NK-92 treated with Interleukin-12 subunit alpha and Interleukin-12 subunit beta, amount 100 ng/mL, for 24 hours (cell line): ENCODE results near the gene SYNGR1.

ENCODE experiments used
- DNase-seq: peaks from one replicate; lab custom pipeline; 2025; lab: John Stamatoyannopoulos, UW

SYNGR1 gene

DNA sequence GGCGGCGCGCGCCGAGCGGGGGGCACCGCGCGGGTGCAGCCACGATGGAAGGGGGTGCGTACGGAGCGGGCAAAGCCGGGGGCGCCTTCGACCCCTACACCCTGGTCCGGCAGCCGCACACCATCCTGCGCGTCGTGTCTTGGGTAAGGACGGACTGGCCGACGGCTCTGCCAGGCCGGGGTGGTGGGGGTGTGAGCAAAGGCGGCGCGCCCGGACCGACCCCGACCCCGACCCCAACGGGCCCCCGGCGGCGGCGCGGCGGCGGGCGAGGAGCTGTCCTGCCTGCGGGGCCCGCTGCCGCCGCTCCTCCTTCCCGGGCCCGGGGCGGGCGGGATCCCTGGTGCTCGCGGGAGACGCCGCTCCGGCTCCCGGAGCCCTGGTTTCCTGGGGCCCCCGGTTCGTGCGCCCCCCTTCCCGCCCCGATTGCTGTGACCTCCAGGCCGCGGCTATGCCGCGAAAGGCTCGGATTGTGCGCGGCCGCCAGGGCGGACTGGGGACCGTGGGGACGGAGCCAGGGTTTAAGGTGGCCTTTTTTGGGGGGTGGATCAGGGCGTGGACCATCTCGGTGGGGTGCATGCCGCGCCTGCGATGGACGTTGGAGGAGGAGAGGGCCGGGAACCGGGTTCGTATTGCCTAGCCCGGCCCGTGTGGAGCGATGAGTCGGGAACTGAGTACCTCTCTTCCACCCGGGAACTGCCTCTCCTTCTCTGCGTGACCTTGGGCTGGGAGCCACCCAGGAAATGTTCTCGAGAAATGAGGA is at the start of gene SYNGR1:
TSS of gene SYNGR1 (plus strand) at position 25 of the 760 bp plus-strand sequence. CDS start at position 45, 20 bp downstream.
- no peak for DNase-seq

- no peak for DNase-seq
These were observed 49.5 kb upstream of the SYNGR1 start for GRCh38 chr22:39300186-39300830.

- DNase-seq: no peak
These were observed 48.7 kb upstream of the SYNGR1 start for GRCh38 chr22:39301108-39301507.

DNA sequence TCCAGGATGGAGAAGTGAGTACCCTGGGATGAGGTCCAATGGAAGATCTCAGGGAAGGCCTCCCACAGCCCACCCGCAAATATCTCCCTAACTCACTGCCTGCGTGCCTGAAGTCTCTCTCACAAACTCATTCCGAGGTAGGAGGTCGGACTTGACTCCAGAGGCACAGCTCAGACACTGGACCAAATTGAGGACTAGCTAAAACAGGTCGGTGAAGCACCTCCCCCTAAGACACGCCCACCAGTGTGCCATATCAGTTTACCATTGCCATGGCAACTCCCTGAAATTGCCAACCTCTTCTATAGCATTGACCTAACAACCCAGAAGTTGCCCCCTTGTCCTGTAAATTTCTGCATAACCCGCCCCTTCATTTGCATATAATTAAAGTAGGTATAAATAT is 47.9 kb upstream of the SYNGR1 start:
- DNase-seq: no peak

DNA sequence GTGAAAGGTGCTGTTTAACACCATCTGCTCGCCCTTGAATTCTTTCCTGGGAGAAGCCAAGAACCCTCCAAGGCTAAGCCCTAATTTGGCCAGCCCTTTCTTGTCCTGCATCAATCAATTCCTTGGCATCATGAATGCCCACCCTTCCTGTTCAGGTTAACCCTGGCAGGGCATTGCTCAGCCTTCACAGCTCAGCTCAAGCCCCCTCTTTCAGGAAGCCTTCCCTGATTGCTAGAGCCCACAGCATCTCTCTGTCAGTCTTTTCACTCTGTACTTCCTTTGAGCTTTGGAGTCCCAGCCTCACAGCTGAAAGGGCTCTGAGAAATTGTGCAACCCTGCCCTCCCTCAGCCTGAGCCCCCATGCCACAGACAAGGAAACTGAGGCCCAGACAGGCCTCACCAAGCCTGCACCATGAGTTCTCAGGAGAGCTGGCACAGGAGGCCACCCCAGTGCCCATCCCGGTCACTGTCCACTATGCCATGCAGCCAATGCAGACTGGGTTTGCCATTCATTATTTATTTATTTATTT is 47.3 kb upstream of the SYNGR1 start:
- no peak for DNase-seq

- DNase-seq: no peak
These were observed 46.4 kb upstream of the SYNGR1 start for GRCh38 chr22:39303358-39303757.

GRCh38 chr22:39303892-39304671 is 45.7 kb upstream of the SYNGR1 start:
- DNase-seq: no peak

GRCh38 chr22:39306456-39307361 is 43.1 kb upstream of the SYNGR1 start:
- no peak for DNase-seq

- DNase-seq: no peak
These were observed 41.0 kb upstream of the SYNGR1 start for GRCh38 chr22:39308614-39309363.

GRCh38 chr22:39309364-39309861 is 40.4 kb upstream of the SYNGR1 start:
- no peak for DNase-seq

- no peak for DNase-seq
These were observed 39.7 kb upstream of the SYNGR1 start for GRCh38 chr22:39309881-39310714.

GRCh38 chr22:39311592-39312400 is 38.0 kb upstream of the SYNGR1 start:
- no peak for DNase-seq

DNA sequence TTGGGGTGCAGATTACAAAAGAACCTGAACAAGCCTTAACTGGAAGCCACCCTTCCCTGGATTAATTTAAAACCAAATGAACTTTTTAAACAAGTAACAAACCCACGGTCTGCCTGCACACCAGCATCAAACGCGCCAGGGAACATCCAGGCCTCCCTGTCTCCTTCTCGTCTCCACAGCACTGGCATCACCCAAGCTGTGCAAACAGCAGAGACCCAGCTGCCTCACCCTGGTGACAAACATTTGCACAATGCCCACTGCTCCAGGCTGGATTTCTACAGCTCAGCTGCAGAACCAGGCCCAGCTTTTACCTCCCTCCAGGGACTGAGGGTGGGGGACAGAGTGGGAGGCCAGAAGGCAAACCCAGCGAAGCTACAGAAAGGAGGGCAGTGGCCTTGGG is 37.4 kb upstream of the SYNGR1 start:
- DNase-seq: no peak

DNA sequence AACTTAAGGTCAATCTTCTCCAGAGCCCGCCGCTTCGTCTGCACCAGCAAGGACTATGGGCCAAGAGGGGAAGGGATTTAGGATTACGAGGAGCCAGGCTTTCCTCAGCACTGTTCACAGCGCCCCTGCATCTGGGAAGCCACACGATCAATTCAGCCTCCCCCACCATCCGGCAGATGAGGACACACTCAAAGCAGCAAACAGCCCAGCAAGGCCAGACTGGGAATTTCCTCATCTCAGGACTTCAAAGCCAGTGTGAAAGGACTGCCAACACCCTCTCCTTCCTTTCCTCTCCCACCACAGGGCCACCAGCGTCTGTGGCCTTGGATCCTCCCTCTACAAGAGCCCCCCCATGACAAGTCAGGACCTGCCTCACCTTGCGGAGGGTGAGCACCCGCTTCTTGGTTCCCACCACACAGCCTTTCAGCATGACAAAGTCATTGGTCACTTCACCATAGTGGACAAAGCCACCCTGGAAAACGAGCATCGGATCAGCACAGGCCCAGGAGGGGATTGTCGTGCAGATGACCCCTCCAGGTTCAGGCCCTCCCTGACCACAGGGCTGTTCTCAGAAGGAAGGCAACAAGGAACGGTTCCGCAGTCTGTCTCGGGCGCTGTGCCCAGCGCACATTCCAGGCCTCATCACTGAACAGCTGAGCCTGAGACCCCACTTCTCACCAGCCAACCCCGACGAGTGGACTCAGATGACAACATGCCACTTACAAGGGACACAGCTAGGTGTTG is 36.4 kb upstream of the SYNGR1 start:
- no peak for DNase-seq

GRCh38 chr22:39314251-39314971 is 35.4 kb upstream of the SYNGR1 start:
- no peak for DNase-seq

DNA sequence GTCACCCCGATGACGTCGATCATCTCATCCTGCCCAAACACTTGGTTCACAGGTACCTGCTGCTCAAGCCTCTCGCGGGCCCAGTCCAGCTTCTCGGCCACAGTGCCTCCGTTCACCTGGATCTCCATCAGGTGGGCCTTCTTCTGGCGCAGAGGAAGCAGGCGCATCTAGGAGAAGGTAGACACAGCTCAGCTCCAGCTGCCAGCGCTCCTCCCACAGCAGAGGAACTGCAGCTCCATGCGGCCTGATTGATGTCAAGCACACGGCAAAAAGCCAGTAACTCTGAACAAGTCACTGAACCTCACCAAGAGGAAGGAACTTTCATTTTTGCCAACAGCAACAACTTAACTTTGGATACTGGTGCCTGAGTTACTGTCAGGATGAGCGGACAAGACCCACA is 34.4 kb upstream of the SYNGR1 start:
- DNase-seq: no peak

GRCh38 chr22:39316440-39317083 is 33.2 kb upstream of the SYNGR1 start:
- DNase-seq: peak; percentile 49
